HEK293T (cell line): ENCODE measurements around the gene BUD13.

Experiments used
- BHLHE40 ChIP-seq: fragments of 450-650 bp; IDR thresholded peaks from 2 replicates; pipeline ENCODE4 v1.6.1; 2016; ENCODE audit warnings: mild to moderate bottlenecking, moderate library complexity, borderline replicate concordance
- FOXA1 ChIP-seq: fragments of 450-650 bp; IDR thresholded peaks from 2 replicates; pipeline ENCODE4 v1.6.1; 2016; ENCODE audit warnings: mild to moderate bottlenecking
- FOXM1 ChIP-seq: fragments of 450-650 bp; IDR thresholded peaks from 2 replicates; pipeline ENCODE4 v1.6.1; 2017; ENCODE audit warnings: mild to moderate bottlenecking, borderline replicate concordance
- HDGF ChIP-seq: fragments of 450-650 bp; IDR thresholded peaks from 2 replicates; pipeline ENCODE4 v1.6.1; 2017; ENCODE audit warnings: antibody characterized with exemption, borderline replicate concordance
- L3MBTL2 ChIP-seq: fragments of 450-650 bp; conservative IDR thresholded peaks from 2 replicates; pipeline ENCODE4 v1.6.1; 2016; ENCODE audit warnings: mild to moderate bottlenecking
- LEF1 ChIP-seq: fragments of 450-650 bp; IDR thresholded peaks from 2 replicates; pipeline ENCODE4 v1.6.1; 2017; ENCODE audit warnings: mild to moderate bottlenecking, borderline replicate concordance
- NFRKB ChIP-seq: fragments of 450-650 bp; IDR thresholded peaks from 2 replicates; pipeline ENCODE4 v1.6.1; 2016; ENCODE audit warnings: mild to moderate bottlenecking, moderate library complexity
- SP1 ChIP-seq: fragments of 450-650 bp; IDR thresholded peaks from 2 replicates; pipeline ENCODE4 v1.6.1; 2017
- SUZ12 ChIP-seq: fragments of 450-650 bp; IDR thresholded peaks from 2 replicates; pipeline ENCODE4 v1.6.1; 2016; ENCODE audit warnings: mild to moderate bottlenecking
- TARDBP ChIP-seq: fragments of 450-650 bp; IDR thresholded peaks from 2 replicates; pipeline ENCODE4 v1.6.1; 2016
- ZNF384 ChIP-seq: fragments of 450-650 bp; IDR thresholded peaks from 2 replicates; pipeline ENCODE4 v1.6.1; 2016
- TF ChIP-seq, protein P1 (sequence below): fragments of 450-650 bp; IDR thresholded peaks from 2 replicates; pipeline ENCODE4 v1.6.1; 2016

DNA sequence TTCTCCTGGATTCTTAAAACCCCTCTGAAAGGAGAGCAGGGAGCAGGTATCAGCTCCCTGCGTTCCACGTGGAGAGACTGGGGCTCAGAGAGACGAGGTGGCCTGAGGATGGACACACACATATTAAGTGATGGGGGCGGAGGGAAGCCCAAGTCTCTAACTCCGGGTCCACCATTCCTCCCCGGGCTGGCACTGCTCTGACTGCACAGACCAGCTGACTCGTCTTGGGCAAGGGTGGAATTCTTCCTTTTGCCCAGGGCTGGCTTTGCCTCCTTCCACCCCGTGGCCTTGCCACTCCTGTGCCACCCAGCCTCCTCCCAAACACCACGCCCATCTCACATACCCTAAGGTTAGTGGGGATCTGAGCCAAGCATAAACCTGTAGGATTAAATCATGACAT is 65.0 kb downstream of the BUD13 start:
- TF ChIP-seq ZNF384 = no peak
- TF ChIP-seq, protein P1, sequence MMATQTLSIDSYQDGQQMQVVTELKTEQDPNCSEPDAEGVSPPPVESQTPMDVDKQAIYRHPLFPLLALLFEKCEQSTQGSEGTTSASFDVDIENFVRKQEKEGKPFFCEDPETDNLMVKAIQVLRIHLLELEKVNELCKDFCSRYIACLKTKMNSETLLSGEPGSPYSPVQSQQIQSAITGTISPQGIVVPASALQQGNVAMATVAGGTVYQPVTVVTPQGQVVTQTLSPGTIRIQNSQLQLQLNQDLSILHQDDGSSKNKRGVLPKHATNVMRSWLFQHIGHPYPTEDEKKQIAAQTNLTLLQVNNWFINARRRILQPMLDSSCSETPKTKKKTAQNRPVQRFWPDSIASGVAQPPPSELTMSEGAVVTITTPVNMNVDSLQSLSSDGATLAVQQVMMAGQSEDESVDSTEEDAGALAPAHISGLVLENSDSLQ = no peak
- no peak for TF ChIP-seq SP1
- no peak for TF ChIP-seq LEF1
- no peak for TF ChIP-seq FOXM1
- TF ChIP-seq SUZ12 = no peak
- TF ChIP-seq FOXA1 = no peak
- no peak for TF ChIP-seq HDGF
- TF ChIP-seq TARDBP = no peak
- no peak for TF ChIP-seq BHLHE40
- no peak for TF ChIP-seq NFRKB
- TF ChIP-seq L3MBTL2 = no peak
